CD4-positive, alpha-beta T cell treated with Interleukin-17A for 1 hour (primary cell): ENCODE measurements around the gene CDKN1B.

Source experiments
- DNase-seq: peaks from one replicate; pipeline ENCODE4 v3.0.0-alpha.2; 2020

CDKN1B gene

GRCh38 chr12:12770262-12770661, 53.1 kb downstream of the CDKN1B start:
- DNase-seq, result no peak
